HepG2 (cell line): ENCODE data around the gene GRM5. TPM values are rescaled to one million over a fixed set of nuclear protein-coding genes. Genes with fewer than 3 reads are reported as not detected.
"Not testable (repeated sequence)": the region's sequence is repeated elsewhere in the genome, so short reads cannot be mapped to it uniquely, and the experiment has no call there.

Source experiments
- ATAC-seq: fragments of 200-7000 bp; cut with Tn5 transposase; 3 replicates; pipeline ENCODE4 v1.9.1; 2020; ENCODE audit warnings: mild to moderate bottlenecking, moderate library complexity
- BruUV-seq: library from RNA; stranded (reverse); fragments of 400-500 nt; replicated peaks from 2 replicates; lab custom pipeline; 2021; lab: Mats Ljungman, UMichigan
- CTCF ChIA-PET: fragments of 300-600 bp; formaldehyde crosslinking; extraction: SDS; loops from one replicate; lab custom pipeline; 2021; ENCODE audit warnings: low total read pairs, inconsistent platforms, low intra/inter-chr PET ratio; lab: Yijun Ruan, JAX
- POLR2A ChIA-PET: fragments of 350-600 bp; sonication (Branson Sonifier 250); formaldehyde crosslinking; loops from one replicate; lab custom pipeline; 2020; ENCODE audit warnings: antibody characterized with exemption, inconsistent platforms; lab: Yijun Ruan, JAX
- DNase-seq: peaks from one replicate; pipeline ENCODE4 v3.0.0-alpha.2; 2015; ENCODE audit warnings: low spot score
- FAIRE-seq: peaks from 3 replicates; lab custom pipeline; 2011; peaks lifted over from hg19 to GRCh38; lab: Jason Lieb, UNC
- H2AFZ ChIP-seq: one replicate; pipeline ENCODE4 v1.6.1; 2011; ENCODE audit warnings: low read length, inconsistent platforms
- H3K27ac ChIP-seq: fragments of 300-600 bp; 3 replicates; pipeline ENCODE4 v1.8.0; 2011; ENCODE audit warnings: mixed run types, mild to moderate bottlenecking, mixed read lengths, low read length, inconsistent platforms; ENCODE audit not compliant: insufficient read depth; ENCODE audit errors: extremely low read length
- H3K27me3 ChIP-seq, 2 experiments: fragments of 200-600 bp in 1 of 2; 2 replicates in 1 of 2; 3 replicates in 1 of 2; pipeline versions ENCODE4 v1.6.0 to v1.8.0; 2011; ENCODE audit warnings: low read length in 2 of 2, mild to moderate bottlenecking in 2 of 2, moderate library complexity in 2 of 2, inconsistent platforms in 1 of 2; ENCODE audit not compliant: insufficient read depth in 2 of 2, control insufficient read depth in 1 of 2
- H3K36me3 ChIP-seq, 2 experiments: fragments of 200-600 bp in 1 of 2; replicated peaks in 1 of 2; 2 replicates in 1 of 2; 3 replicates in 1 of 2; pipeline versions ENCODE4 v1.5.1 to v1.8.0; 2011; ENCODE audit warnings: low read length in 2 of 2, inconsistent platforms in 1 of 2; ENCODE audit not compliant: insufficient read depth in 2 of 2, control insufficient read depth in 1 of 2
- H3K4me1 ChIP-seq: 2 replicates; pipeline ENCODE4 v1.5.1; 2012; ENCODE audit warnings: low read length, inconsistent platforms; ENCODE audit not compliant: insufficient read depth
- H3K4me2 ChIP-seq: 2 replicates; pipeline ENCODE4 v1.6.0; 2011; ENCODE audit warnings: low read depth, low read length, inconsistent platforms
- H3K4me3 ChIP-seq, 3 experiments: fragments of 200-600 bp in 1 of 3; sonication (generic), shearing (Covaris generic) in 1 of 3; replicated peaks in 1 of 3; 2 replicates each; pipeline ENCODE4 v1.5.1; 2011 to 2016; ENCODE audit warnings: low read length in 3 of 3, inconsistent platforms in 2 of 3, low read depth in 2 of 3, mild to moderate bottlenecking in 2 of 3, control low read depth in 1 of 3, mixed read lengths in 1 of 3; ENCODE audit not compliant: insufficient read depth in 1 of 3
- H3K79me2 ChIP-seq: one replicate; pipeline ENCODE4 v1.6.1; 2011; ENCODE audit warnings: low read length, inconsistent platforms; ENCODE audit not compliant: insufficient read depth
- H3K9ac ChIP-seq: 2 replicates; pipeline ENCODE4 v1.6.0; 2011; ENCODE audit warnings: mild to moderate bottlenecking, low read depth, low read length, inconsistent platforms; ENCODE audit not compliant: insufficient read depth
- H3K9me3 ChIP-seq: 2 replicates; pipeline ENCODE4 v1.5.1; 2012; ENCODE audit warnings: mild to moderate bottlenecking, low read length
- H4K20me1 ChIP-seq: 2 replicates; pipeline ENCODE4 v1.6.0; 2011; ENCODE audit warnings: inconsistent platforms, mild to moderate bottlenecking, low read length, moderate library complexity; ENCODE audit not compliant: insufficient read depth
- CSRNP1 ChIP-seq: sonication (generic); formaldehyde crosslinking; IDR thresholded peaks from 2 replicates; pipeline ENCODE4 v1.8.1; 2023; ENCODE audit warnings: mild to moderate bottlenecking, missing genetic modification reagents
- DMTF1 ChIP-seq: sonication (generic); formaldehyde crosslinking; IDR thresholded peaks from 2 replicates; pipeline ENCODE4 v1.4.0; 2020; ENCODE audit warnings: mild to moderate bottlenecking, missing genetic modification reagents
- IKZF4 ChIP-seq: sonication (generic); formaldehyde crosslinking; IDR thresholded peaks from 2 replicates; pipeline ENCODE4 v1.5.1; 2020; ENCODE audit warnings: borderline replicate concordance, mild to moderate bottlenecking, low read depth, missing genetic modification reagents; ENCODE audit errors: not compliant biosample characterization
- MBNL3 ChIP-seq: fragments of 250-450 bp; sonication (Bioruptor Pico); conservative IDR thresholded peaks from 2 replicates; pipeline ENCODE4 v1.8.0; 2022; ENCODE audit warnings: mild to moderate bottlenecking, inconsistent platforms
- NFRKB ChIP-seq: fragments of 450-650 bp; IDR thresholded peaks from 2 replicates; pipeline ENCODE4 v1.6.1; 2017
- POLR2A ChIP-seq, 2 experiments: IDR thresholded peaks; 2 replicates each; pipeline ENCODE4 v1.6.1; 2011; ENCODE audit warnings: low read depth in 2 of 2, low read length in 2 of 2, mild to moderate bottlenecking in 1 of 2, moderate library complexity in 1 of 2; ENCODE audit not compliant: insufficient read depth in 1 of 2
- REXO4 ChIP-seq: sonication (generic); formaldehyde crosslinking; IDR thresholded peaks from 2 replicates; pipeline ENCODE4 v1.8.0; 2022; ENCODE audit warnings: missing genetic modification reagents, mild to moderate bottlenecking, borderline replicate concordance
- SSRP1 ChIP-seq: IDR thresholded peaks from 2 replicates; pipeline ENCODE4 v1.6.1; 2016; ENCODE audit warnings: control low read depth
- ZBTB49 ChIP-seq: sonication (generic); formaldehyde crosslinking; IDR thresholded peaks from 2 replicates; pipeline ENCODE4 v1.4.0; 2020; ENCODE audit warnings: missing genetic modification reagents, borderline replicate concordance
- ZBTB8A ChIP-seq: sonication (generic); formaldehyde crosslinking; IDR thresholded peaks from 2 replicates; pipeline ENCODE4 v1.4.0; 2020; ENCODE audit warnings: mild to moderate bottlenecking, low read depth, missing genetic modification reagents, borderline replicate concordance
- ZNF10 ChIP-seq: sonication (generic); formaldehyde crosslinking; IDR thresholded peaks from 2 replicates; pipeline ENCODE4 v1.4.0; 2020; ENCODE audit warnings: mild to moderate bottlenecking, low read depth, missing genetic modification reagents, borderline replicate concordance
- ZNF446 ChIP-seq: sonication (generic); formaldehyde crosslinking; IDR thresholded peaks from 2 replicates; pipeline ENCODE4 v1.5.0; 2020; ENCODE audit warnings: mild to moderate bottlenecking, missing genetic modification reagents
- ZNF7 ChIP-seq: IDR thresholded peaks from 2 replicates; pipeline ENCODE4 v1.6.1; 2016; ENCODE audit warnings: missing biosample characterization, missing genetic modification reagents
- WGBS: methylation state at CpG from one replicate; pipeline ENCODE4 v1.1.6; 2017; ENCODE audit warnings: low lambda C conversion rate; 5-methylcytosine and 5-hydroxymethylcytosine counted together
- in situ Hi-C: cut with HindIII; loops from 2 replicates; pipeline ENCODE4 v1.10.0; 2017; ENCODE audit warnings: low pct_unique_long_range_greater_than_20kb; ENCODE audit not compliant: extremely low pct_ligation_motif_present
- intact Hi-C: fragments of 100-400 bp; cut with micrococcal nuclease; formaldehyde crosslinking; loops from one replicate; pipeline ENCODE4 v1.10.0; 2022; ENCODE audit not compliant: unreplicated experiment
- polyA plus RNA-seq, 8 experiments: library from polyadenylated mRNA; depleted of rRNA in 3 of 8; stranded (reverse) in 7 of 8; unstranded in 1 of 8; fragments of >200 nt; fragmentation: Illumina TruSeq in 4 of 8; extraction: Trizol in 4 of 8; gene quantifications; 2 replicates each; pipeline versions ENCODE4 v1.2.1 to v1.2.3, GENCODE V29; 2011 to 2016; ENCODE audit warnings: low read depth in 4 of 8, missing spikeins in 1 of 8, mixed read lengths in 1 of 8; ENCODE audit not compliant: insufficient read depth in 1 of 8
- total RNA-seq, 5 experiments: library from RNA; depleted of rRNA; stranded (reverse); fragments of >200 nt; fragmentation: Illumina TruSeq; extraction: Trizol; gene quantifications; 2 replicates each; pipeline ENCODE4 v1.2.3, GENCODE V29; 2016; ENCODE audit warnings: low read depth in 1 of 5

GRM5 gene
- total and polyA plus RNA-seq, 2 of the 13 experiments (the other 11 are each of a cell fraction or from before 2014, with no cell fraction given): not detected

- Histone ChIP-seq H3K4me1 (no peaks in the 10 kb centered on the region), H4K20me1 (no peaks in the 10 kb centered on the region), H3K4me3 (no peak overlapping the region), H3K79me2 (no peaks in the 10 kb centered on the region)
- DNase-seq: no peak
- POLR2A ChIA-PET: no interaction called here
- TF ChIP-seq ZBTB8A (CRISPR knock-in tag): no peak
- TF ChIP-seq SSRP1 (CRISPR knock-in tag): no peak
- no peak for TF ChIP-seq REXO4 (CRISPR knock-in tag)
- TF ChIP-seq ZBTB49 (CRISPR knock-in tag): no peak
- no peak for TF ChIP-seq POLR2A (IDR thresholded peaks at IDR 0.05; ENCODE audit: insufficient read depth in 1 of 2, low read depth in 2 of 2, low read length in 2 of 2)
- TF ChIP-seq MBNL3 (CRISPR knock-in tag): no peak
- no peak for TF ChIP-seq CSRNP1 (CRISPR knock-in tag)
- TF ChIP-seq ZNF446 (CRISPR knock-in tag): no peak
- TF ChIP-seq NFRKB: no peak
- no peak for TF ChIP-seq IKZF4 (CRISPR knock-in tag)
- TF ChIP-seq ZNF10: no peak
- no peak for TF ChIP-seq ZNF7 (CRISPR knock-in tag)
- TF ChIP-seq DMTF1 (CRISPR knock-in tag): no peak
- TF ChIP-seq, all 625 proteins: peak for 0
- no peak overlapping the region for H3K9ac ChIP-seq
- no peak overlapping the region for H3K4me2 ChIP-seq
- FAIRE-seq (no peak), ATAC-seq (no peak)
- intact Hi-C loops (no loop called here), in situ Hi-C loops (no loop called here)
- no peaks in the 10 kb centered on the region for H3K36me3 ChIP-seq
- no peaks in the 10 kb centered on the region for H3K9me3 ChIP-seq
- 2% methylated on average over 2 of the region's 2 CpGs for WGBS
- no peak overlapping the region for H2AFZ ChIP-seq
- BruUV-seq: no TSS peak
- no peaks in the 10 kb centered on the region for H3K27me3 ChIP-seq
- CTCF ChIA-PET: no interaction called here
- H3K27ac ChIP-seq: no peak overlapping the region
Measured at GRCh38 chr11:88909500-88909899, 156.3 kb downstream of the GRM5 start.

GRCh38 chr11:88901436-88901835 lies 164.3 kb downstream of the GRM5 start:
- H3K27me3 ChIP-seq, H4K20me1 ChIP-seq, ATAC-seq, H3K4me2 ChIP-seq, DNase-seq, POLR2A ChIA-PET, intact Hi-C loops, H3K79me2 ChIP-seq, H3K36me3 ChIP-seq, FAIRE-seq, CTCF ChIA-PET, H3K27ac ChIP-seq, H3K9me3 ChIP-seq, H2AFZ ChIP-seq, H3K4me1 ChIP-seq, BruUV-seq, in situ Hi-C loops, H3K4me3 ChIP-seq, H3K9ac ChIP-seq: not testable (repeated sequence)
- WGBS: 3% methylated on average over 2 of the region's 2 CpGs
